ENCODE results near the gene ITIH2. TPM values are rescaled to one million over a fixed set of nuclear protein-coding genes. Genes with fewer than 3 reads are reported as not detected.

The ITIH2 gene
- total and polyA plus RNA-seq, 9 of the 15 experiments (the other 6 are each of a cell fraction or from before 2014, with no cell fraction given), result 0.66 TPM; not detected in 8

DNA sequence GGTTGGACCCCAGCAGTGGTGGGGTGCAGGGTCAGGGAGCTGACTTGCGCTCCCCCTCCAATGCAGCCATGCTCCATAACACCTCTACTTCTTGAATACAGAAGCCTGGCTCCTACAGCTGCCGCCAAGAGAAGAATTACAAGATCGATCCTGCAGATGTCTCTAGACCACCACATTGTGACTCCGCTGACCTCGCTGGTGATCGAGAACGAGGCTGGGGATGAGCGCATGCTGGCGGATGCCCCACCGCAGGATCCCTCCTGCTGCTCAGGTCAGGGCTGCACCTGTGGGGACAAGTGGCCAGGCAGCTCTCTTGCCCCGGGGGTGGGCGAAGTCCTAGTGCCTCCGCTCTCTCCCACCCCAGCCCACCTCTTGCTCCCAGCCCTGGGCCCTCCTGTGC is 31.7 kb downstream of the ITIH2 start (continued):
- TF ChIP-seq, protein P1, sequence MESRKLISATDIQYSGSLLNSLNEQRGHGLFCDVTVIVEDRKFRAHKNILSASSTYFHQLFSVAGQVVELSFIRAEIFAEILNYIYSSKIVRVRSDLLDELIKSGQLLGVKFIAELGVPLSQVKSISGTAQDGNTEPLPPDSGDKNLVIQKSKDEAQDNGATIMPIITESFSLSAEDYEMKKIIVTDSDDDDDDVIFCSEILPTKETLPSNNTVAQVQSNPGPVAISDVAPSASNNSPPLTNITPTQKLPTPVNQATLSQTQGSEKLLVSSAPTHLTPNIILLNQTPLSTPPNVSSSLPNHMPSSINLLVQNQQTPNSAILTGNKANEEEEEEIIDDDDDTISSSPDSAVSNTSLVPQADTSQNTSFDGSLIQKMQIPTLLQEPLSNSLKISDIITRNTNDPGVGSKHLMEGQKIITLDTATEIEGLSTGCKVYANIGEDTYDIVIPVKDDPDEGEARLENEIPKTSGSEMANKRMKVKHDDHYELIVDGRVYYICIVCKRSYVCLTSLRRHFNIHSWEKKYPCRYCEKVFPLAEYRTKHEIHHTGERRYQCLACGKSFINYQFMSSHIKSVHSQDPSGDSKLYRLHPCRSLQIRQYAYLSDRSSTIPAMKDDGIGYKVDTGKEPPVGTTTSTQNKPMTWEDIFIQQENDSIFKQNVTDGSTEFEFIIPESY (CRISPR knock-in tag; IDR thresholded peaks at IDR 0.05), result 0 out of 2 replicates have a peak, but pooled peaks have one; percentile 31
- TF ChIP-seq RCOR1 (IDR thresholded peaks at IDR 0.05; ENCODE audit: borderline replicate concordance in 1 of 2, low read depth in 2 of 2, low read length in 2 of 2), result no peak

- peak; percentile 37; the same call in 1 of the 3 replicates for ATAC-seq
- BruUV-seq (replicated peaks), result no TSS peak
Observed at GRCh38 chr10:7738536-7739407, 35.7 kb downstream of the ITIH2 start.

More at GRCh38 chr10:7738536-7739407, 35.7 kb downstream of the ITIH2 start:
- peaks cover 0 to 4% of the 10 kb centered on the region in 2 experiments; a peak in 1 of 5 replicates for H3K4me1 ChIP-seq (replicated peaks in 1 of 2; ENCODE audit: control insufficient read depth in 2 of 2, insufficient read depth in 2 of 2, low read length in 2 of 2)
- no peak overlapping the region for H3K9ac ChIP-seq (ENCODE audit: insufficient read depth in 1 of 2, low read depth in 2 of 2, low read length in 2 of 2)
- no peaks in the 10 kb centered on the region for H3K9me1 ChIP-seq (ENCODE audit: control insufficient read depth, insufficient read depth, low read length)
- H3K4me3 ChIP-seq, result no peak overlapping the region
- in situ Hi-C loops (cut with MboI) (no loop called here), intact Hi-C loops (cut with micrococcal nuclease) (no loop called here)
- CTCF ChIA-PET (ENCODE audit: low intra/inter-chr PET ratio), result no interaction called here
- H3K27ac ChIP-seq (ENCODE audit: extremely low read depth, low read depth, low read length), result no peak overlapping the region
- H3K79me2 ChIP-seq (ENCODE audit: control insufficient read depth, insufficient read depth, low read length), result no peaks in the 10 kb centered on the region
- H4K20me1 ChIP-seq (replicated peaks; ENCODE audit: control insufficient read depth, insufficient read depth, low read length), result no peaks in the 10 kb centered on the region
- peaks cover 23 to 25% of the 10 kb centered on the region in 2 experiments for H3K27me3 ChIP-seq (ENCODE audit: control insufficient read depth in 2 of 2, insufficient read depth in 2 of 2, low read length in 2 of 2)
- FAIRE-seq (no peak), DNase-seq (ENCODE audit: extremely low read depth in 1 of 4, low spot score in 3 of 4) (no peak)
- no peak overlapping the region for H2AFZ ChIP-seq (ENCODE audit: low read depth, low read length)
- POLR2A ChIA-PET, result interaction anchor here (0.7 kb wide), 1 partner anchor 64 kb away, joined by 3 read pairs; no protein-coding TSS in a partner anchor
- TF ChIP-seq STAG1 (CRISPR knock-in tag; IDR thresholded peaks at IDR 0.05; ENCODE audit: borderline replicate concordance) (no peak), E2F3 (CRISPR knock-in tag; IDR thresholded peaks at IDR 0.05) (no peak), NONO (IDR thresholded peaks at IDR 0.05; ENCODE audit: low read depth in 2 of 2, low read length in 1 of 2) (no peak), CBX5 (IDR thresholded peaks at IDR 0.05; ENCODE audit: borderline replicate concordance, low read depth) (no peak)
- TF ChIP-seq, protein P2, sequence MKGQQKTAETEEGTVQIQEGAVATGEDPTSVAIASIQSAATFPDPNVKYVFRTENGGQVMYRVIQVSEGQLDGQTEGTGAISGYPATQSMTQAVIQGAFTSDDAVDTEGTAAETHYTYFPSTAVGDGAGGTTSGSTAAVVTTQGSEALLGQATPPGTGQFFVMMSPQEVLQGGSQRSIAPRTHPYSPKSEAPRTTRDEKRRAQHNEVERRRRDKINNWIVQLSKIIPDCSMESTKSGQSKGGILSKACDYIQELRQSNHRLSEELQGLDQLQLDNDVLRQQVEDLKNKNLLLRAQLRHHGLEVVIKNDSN (CRISPR knock-in tag; IDR thresholded peaks at IDR 0.05), result no peak
- H3K4me2 ChIP-seq (ENCODE audit: insufficient read depth, low read length), result no peak overlapping the region
- H3K9me3 ChIP-seq (replicated peaks; ENCODE audit: control insufficient read depth, insufficient read depth, low read depth, low read length), result no peaks in the 10 kb centered on the region
- 23% methylated on average over 20 of the region's 20 CpGs for WGBS (ENCODE audit: insufficient coverage, low coverage, missing lambda C conversion rate)
- H3K36me3 ChIP-seq (ENCODE audit: control insufficient read depth, insufficient read depth, low read length), result no peaks in the 10 kb centered on the region

Measured in K562 (cell line).